GM18870 (cell line): ENCODE measurements around the gene EYS.

Source experiments
- ATAC-seq: cut with Tn5 transposase; IDR thresholded peaks from one replicate; pipeline ENCODE4 v1.9.1; 2021; ENCODE audit warnings: moderate library complexity; ENCODE audit not compliant: unreplicated experiment

Gene EYS

DNA sequence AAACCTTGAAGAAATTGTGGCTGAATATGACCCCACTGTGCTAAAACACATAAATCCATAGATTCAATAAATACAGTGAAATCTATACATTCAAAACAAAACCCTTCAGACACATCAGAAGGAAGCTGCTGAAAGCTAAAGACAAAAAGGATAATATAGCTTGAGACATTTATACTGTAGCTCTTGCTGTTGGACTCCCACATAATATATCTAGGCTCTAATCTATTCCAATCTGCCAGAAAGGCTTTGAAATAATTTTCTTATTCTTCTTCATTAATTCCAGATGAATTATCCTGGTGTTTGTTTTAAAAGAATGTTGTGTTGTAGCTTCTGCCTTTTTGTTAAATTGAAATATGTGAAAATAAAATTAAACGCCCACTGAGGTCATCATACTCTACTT is 454.0 kb downstream of the EYS start:
- ATAC-seq: no peak

- no peak for ATAC-seq
Measured at GRCh38 chr6:65248101-65248610, 458.9 kb downstream of the EYS start.

DNA sequence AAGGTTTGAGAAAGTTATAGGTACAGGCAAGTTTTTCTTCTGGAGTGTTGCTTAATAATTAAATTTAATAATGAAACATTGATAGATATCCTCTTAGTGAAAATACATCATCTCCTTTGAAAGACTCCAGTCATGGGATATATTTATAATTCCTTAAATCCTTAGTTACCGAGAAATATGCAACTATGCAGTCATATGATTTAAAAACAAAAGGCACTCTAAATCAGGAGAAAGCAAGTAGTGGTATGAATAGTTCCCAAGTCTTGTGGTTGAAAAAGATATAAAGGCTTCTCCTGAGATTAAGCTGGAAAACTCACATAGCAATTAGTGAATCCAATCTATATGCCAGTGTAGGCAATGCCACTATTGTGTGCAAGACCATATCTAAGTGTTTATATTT is 475.4 kb downstream of the EYS start:
- no peak for ATAC-seq

- no peak for ATAC-seq
Measured at GRCh38 chr6:65229825-65230224, 477.2 kb downstream of the EYS start.

DNA sequence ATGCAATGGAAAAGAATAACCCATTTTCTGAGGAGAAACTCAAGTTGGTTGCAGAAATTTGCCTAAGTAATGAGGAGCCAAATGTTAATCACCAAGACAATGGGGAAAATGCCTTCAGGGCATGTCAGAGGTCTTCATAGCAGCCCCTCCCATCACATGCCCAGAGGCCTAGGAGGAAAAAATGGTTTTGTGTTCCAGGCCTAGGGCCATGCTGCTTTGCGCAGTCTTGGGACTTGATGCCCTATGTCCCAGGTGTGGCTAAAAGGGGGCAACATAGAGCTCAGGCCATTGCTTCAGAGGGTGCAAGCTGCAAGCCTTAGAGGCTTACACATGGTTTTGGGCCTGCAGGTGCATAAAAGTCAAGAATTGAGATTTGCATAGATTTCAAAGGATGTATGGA is 485.9 kb downstream of the EYS start:
- ATAC-seq: no peak

GRCh38 chr6:65202738-65203137 is 504.3 kb downstream of the EYS start:
- ATAC-seq: no peak

- ATAC-seq: no peak
Measured at GRCh38 chr6:65199683-65200082, 507.3 kb downstream of the EYS start.

DNA sequence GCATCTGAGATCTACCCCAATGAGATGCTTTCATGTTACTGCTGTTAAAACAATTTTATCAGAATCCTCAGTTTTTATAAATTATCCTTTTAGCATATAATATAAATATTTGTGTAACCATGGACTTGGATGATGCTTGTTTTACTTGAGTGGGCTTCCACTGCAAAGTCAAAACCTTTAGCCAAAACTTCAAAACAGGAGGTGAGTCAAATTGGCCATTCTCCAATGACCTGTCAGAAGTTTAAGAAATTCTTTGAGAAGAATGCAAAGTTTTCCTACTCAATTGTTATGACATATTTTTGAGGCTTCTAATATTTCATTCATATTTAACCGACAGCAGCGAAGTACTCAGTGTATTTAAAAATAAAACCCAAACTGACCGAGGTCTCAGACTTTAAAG is 507.9 kb downstream of the EYS start:
- ATAC-seq: no peak

DNA sequence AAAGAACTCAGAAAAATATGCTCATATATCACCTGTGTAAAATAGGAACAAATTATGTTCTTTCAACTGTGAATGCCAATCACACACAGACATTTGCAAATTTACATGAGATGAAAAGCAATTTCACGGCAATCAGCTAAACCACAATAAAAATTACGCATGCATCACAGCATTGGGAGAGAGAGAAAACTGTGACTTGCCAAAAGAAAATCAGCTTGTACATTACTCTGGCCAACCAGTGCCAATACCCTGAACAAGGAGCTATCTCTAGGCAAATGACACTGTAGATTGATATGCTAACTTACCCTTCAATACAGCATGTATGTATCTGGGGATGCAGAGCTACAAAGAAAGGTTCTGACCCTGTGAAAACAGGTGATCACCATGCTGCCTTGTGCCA is 515.6 kb downstream of the EYS start:
- ATAC-seq: no peak

DNA sequence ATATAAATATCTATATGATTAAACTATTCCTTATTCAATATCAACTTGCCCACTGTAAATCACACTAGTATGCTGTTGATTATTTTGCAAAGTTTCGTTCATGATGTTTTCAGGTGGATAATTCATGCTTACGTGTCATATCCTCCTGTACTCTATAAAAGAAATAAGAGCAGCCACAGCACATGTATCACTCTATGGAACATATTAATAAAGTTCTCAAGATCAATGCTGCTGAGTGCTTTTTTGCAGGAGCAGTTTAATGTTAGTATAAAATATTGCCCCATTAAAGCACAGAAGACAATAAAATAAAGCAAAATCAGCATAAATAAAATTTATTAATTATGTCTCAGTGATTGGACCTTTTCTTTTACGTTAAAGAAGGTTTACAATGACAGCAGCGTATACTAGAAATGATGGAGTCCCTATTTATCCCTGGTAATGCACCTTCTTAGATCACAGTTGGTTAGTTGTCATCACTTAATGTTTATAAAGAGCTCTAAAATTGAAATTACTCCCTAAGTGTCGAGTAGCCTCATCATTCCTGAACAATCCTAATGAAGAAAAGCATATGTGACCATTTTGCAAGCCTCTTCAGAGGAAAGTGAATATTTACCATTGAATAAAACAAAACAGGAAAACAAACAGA is 517.7 kb downstream of the EYS start:
- no peak for ATAC-seq

DNA sequence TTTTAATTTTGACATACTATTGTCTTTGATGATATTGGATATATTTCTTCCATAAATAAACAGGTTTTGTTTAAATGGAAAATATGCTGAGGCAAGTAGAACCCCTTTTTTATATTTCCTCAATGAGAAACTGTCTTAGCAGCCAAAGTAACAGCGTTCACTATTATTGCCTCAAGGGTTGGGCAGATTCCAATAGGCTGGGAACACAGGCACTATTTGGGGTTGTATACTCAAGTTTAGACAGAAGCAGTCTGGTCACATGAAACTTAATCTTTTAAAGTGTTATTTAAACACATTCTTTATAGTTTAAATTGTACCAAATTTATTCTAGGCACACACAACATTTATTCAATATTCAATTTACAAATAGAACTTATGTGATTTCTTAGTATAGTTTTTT is 520.2 kb downstream of the EYS start:
- no peak for ATAC-seq

GRCh38 chr6:65182681-65183080 is 524.3 kb downstream of the EYS start:
- ATAC-seq: no peak

- ATAC-seq: no peak
Measured at GRCh38 chr6:65170273-65170672, 536.8 kb downstream of the EYS start.

DNA sequence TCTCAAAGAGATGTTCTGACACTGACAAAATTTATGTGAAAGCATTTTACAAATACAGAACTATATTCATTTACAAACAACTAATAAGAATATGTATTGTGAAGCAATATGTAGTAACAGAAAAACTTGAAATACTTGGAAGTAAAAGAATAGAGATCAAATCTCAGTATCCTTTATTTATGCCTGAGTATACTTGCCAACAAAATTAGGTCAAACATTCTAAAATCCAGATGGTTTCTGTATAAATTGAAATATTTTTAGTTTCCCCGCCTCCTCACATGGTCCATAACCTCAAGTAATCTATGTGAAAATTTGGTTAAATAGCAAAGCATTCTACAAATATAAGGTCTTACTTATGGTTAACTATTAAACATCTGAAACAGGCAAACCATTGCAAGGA is 545.4 kb downstream of the EYS start:
- ATAC-seq: no peak

DNA sequence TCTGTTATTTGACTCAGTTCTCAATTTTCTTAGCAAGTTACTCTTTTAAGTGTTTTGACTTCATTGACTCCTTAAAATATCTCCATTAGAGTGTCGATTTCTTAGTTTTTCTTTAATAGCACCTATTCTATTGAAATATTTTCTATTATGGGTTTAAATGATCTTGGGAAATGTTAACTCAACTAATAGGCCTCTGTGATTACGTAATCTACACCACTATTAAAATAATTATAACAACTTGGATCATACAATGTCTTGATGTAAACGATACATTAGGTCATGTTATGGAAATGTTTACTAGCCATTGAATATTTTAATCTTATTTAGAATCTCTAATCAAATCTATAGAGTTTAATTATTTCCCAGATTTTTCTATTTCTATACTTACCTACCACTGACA is 550.0 kb downstream of the EYS start:
- no peak for ATAC-seq

- ATAC-seq: no peak
Measured at GRCh38 chr6:65155083-65155482, 551.9 kb downstream of the EYS start.

DNA sequence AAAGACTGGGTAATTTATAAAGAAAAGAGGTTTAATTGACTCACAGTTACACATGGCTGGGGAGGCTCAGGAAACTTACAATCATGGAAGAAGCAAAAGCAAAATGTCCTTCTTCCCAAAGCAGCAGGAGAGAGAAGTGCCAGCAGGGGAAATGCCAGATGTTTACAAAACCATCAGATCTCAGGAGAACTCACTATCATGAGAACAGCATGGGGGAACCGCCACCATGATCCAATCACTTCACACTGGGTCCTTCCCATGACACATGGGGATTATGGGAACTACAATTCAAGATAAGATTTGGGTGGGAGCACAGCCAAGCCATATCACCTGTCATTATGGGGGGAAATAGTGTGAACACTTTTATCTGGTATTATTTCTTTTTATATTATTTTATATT is 557.2 kb downstream of the EYS start:
- no peak for ATAC-seq

- ATAC-seq: no peak
Measured at GRCh38 chr6:65148839-65149238, 558.2 kb downstream of the EYS start.

DNA sequence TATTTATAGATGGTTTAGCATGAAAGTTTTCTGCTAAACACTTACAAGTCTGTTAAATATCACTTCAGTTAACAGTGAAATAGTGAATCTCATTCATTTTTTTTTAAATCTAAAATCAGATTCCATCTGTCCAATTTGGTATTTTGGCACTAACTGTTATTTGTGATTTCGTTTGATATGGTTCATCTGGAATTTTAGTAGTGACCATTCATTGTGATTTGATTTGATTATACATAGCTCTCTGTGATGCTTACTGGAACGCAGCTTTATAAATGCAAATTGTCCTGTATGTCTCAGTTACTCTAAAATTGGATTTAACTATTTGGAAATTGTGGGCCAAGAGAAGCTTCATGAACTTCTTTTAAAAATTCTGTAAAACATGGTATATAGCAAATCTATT is 571.5 kb downstream of the EYS start:
- no peak for ATAC-seq

- ATAC-seq: no peak
Measured at GRCh38 chr6:65126667-65127066, 580.4 kb downstream of the EYS start.

DNA sequence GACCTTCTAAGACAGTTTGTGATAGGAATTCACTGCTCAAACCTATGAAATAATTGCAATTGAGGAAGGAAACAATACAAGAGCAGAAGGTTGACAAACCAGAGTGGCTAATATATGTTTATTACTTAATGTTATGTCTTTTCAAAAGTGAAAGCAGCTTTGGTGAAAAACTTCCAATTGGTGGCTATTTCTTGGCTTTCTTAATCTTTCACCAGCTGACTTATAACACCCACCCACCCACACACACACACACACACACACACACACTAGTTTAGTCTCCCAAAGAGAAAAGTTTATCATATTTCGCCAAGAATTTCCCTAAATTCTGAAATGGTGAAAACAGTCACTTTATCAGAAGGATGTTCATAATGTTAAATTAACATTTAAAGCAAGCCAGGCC is 583.5 kb downstream of the EYS start:
- no peak for ATAC-seq

DNA sequence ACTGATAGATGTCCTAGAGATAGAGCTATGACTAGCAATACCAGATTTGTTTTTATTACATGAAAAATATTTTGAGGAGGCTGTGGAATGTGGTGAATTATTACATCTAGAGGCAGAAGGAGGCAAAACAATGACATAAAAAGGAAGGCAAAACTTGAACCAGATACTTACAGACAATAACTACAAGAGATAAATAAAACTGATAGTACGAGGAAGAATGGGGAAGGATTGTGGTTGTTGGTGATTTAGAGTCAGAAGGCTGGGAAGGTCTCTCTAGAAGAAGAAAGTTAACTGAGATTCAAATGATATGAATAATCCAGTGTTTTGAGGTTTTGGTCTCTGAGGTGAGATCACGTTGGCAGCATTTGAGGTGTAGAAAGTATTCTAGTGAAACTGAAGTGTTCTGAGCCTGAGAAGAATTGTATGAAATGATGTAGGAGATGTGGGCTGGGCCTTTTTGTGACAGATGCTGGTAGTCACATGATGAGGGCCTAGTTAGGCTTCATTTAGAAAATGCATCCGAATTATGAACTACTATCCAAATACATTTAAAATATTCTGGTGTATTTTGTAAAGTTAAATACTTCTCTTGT is 589.1 kb downstream of the EYS start:
- no peak for ATAC-seq

DNA sequence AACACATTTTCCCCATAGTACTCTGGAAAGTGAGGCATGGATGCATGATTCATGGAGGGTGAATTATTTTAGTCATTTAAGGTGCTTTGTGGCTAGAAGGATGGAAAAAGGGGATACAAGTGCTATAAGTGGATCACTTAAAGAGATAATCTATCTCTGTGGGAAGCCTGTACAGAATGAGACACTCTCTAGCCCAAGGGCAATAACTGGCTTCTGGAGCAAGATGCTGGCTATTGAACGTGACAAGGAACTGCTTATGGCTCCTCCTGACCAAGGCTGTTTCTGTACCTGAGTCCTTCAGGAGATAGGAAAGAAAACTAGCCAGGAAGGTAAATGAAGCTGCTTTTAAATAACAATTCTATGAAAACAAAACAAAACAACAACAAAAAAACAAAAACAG is 590.7 kb downstream of the EYS start:
- no peak for ATAC-seq
